Activated CD8-positive, alpha-beta T cell treated with anti-CD3 and anti-CD28 coated beads, Interleukin-2, amount 10 ng/mL, durations not matched to agents 7 days and 5 days (primary cell): ENCODE measurements around the gene PCLO. TPM values are rescaled to one million over a fixed set of nuclear protein-coding genes. Genes with fewer than 3 reads are reported as not detected.
"Not testable (repeated sequence)": the region's sequence is repeated elsewhere in the genome, so short reads cannot be mapped to it uniquely, and the experiment has no call there.

Experiments used
- ATAC-seq: fragments of 150-1000 bp; cut with Tn5 transposase; one replicate; pipeline ENCODE4 v1.10.0; 2021; ENCODE audit warnings: moderate library complexity
- CTCF ChIA-PET: fragments of 350-600 bp; sonication (Branson Sonifier 250); formaldehyde crosslinking; loops from one replicate; lab custom pipeline; 2021; ENCODE audit warnings: antibody characterized with exemption; lab: Charles Lee
- POLR2A ChIA-PET: fragments of 350-600 bp; sonication (Branson Sonifier 250); formaldehyde crosslinking; loops from one replicate; lab custom pipeline; 2021; ENCODE audit warnings: antibody characterized with exemption; lab: Charles Lee
- DNase-seq: peaks from one replicate; pipeline ENCODE4 v3.0.0-alpha.2; 2020
- H3K27ac Mint-ChIP-seq: one replicate; pipeline ENCODE4 v1.8.0; 2021; ENCODE audit warnings: mild to moderate bottlenecking, mixed read lengths
- H3K27me3 Mint-ChIP-seq: one replicate; pipeline ENCODE4 v1.8.0; 2021; ENCODE audit warnings: low read depth, mixed read lengths
- H3K36me3 Mint-ChIP-seq: one replicate; pipeline ENCODE4 v1.8.0; 2021; ENCODE audit warnings: low read depth, mixed read lengths
- H3K4me1 Mint-ChIP-seq: one replicate; pipeline ENCODE4 v1.8.0; 2021; ENCODE audit warnings: low read depth, mixed read lengths
- H3K4me3 Mint-ChIP-seq: one replicate; pipeline ENCODE4 v1.8.0; 2021; ENCODE audit warnings: mild to moderate bottlenecking, mixed read lengths
- H3K9me3 Mint-ChIP-seq: one replicate; pipeline ENCODE4 v1.8.0; 2022; ENCODE audit warnings: mixed read lengths; ENCODE audit not compliant: insufficient read depth
- total RNA-seq, 2 experiments: library from RNA; stranded (reverse); gene quantifications; one replicate each; pipeline ENCODE4 v1.2.3, GENCODE V29; 2021

The PCLO gene
- total RNA-seq, 2 experiments from 2014 or later = not detected

DNA sequence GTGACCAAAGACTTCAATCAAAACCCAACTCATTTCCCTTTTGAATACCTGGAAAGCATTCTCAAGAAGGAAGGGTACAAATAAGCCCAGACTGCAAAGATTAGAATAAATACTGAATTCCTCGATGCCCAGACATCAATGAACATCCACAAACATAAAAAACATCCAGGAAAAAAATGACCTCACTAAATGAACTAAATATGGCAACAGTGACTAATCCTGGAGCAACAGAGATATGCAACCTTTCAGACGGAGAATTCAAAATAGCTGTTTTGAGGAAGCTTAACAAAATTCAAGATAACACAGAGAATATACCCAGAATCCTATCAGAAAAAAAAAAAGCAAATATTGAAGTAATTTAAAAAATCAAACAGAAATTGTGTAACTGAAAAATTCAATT, 43.2 kb downstream of the PCLO start:
- Mint-ChIP-seq H3K4me1 (no peaks in the 10 kb centered on the region), H3K9me3 (peaks cover 14% of the 10 kb centered on the region), H3K27me3 (no peaks in the 10 kb centered on the region), H3K27ac (no peak overlapping the region), H3K36me3 (no peaks in the 10 kb centered on the region), H3K4me3 (no peak overlapping the region)
- ChIA-PET CTCF (no interaction called here), POLR2A (no interaction called here)
- ATAC-seq (no peak), DNase-seq (no peak)

DNA sequence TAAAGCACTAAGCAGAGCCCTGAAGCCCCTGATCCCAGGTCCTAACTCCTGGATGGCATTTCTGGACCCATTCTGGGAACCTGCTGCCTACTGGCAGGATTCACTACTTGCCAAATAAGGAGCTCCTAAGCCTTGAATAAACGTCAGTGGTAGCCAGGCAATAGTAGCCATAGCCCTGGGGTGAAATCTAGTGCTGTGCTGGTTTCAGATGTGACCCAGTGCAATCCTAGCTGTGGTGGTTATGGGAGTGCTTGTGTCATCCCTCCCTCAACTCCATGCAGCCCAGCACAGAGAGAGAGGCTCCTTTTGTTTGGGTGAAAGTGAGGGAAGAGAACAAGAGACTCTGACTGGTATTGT, 43.7 kb downstream of the PCLO start:
- no peak for DNase-seq
- no peak overlapping the region for H3K27ac Mint-ChIP-seq
- H3K27me3 Mint-ChIP-seq = no peaks in the 10 kb centered on the region
- no peaks in the 10 kb centered on the region for H3K4me1 Mint-ChIP-seq
- peaks cover 14% of the 10 kb centered on the region for H3K9me3 Mint-ChIP-seq
- ChIA-PET CTCF (no interaction called here), POLR2A (no interaction called here)
- no peak for ATAC-seq
- H3K4me3 Mint-ChIP-seq = no peak overlapping the region
- no peaks in the 10 kb centered on the region for H3K36me3 Mint-ChIP-seq

DNA sequence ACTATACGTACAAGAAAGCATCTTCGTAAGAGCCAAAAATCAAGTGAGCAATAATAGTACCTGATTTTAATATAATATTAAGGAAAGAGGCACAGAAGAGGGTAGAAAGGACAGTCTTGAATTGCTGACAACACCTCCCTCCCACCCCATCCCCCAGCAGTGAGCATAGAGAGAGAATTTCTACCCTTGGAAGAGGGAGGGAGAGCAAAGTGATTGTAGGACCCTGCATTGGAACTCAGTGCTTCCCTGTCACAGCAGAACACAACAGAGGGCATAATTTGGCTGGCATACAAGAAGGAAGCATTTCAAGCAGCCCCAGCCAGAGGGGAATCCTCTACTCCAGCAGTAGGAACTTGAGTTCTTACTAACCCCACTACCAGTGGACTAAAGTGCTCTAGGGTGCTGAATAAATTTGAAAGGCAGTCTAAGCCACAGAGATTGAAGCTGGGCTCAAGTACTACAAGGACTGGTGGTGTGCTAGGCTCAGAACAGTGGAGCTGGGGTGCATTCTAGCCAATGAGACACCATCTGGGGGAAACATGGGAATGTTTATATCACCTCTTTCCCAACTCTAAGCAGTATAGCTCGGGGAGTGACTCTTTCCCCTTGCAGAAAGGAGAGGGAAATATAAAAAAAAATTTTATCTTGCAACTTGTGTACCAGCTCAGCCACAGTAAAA, 44.2 kb downstream of the PCLO start:
- no peak for ATAC-seq
- CTCF ChIA-PET = no interaction called here
- POLR2A ChIA-PET = no interaction called here
- no peaks in the 10 kb centered on the region for H3K36me3 Mint-ChIP-seq
- no peaks in the 10 kb centered on the region for H3K4me1 Mint-ChIP-seq
- H3K27ac Mint-ChIP-seq = no peak overlapping the region
- no peak overlapping the region for H3K4me3 Mint-ChIP-seq
- DNase-seq = no peak
- peaks cover 14% of the 10 kb centered on the region for H3K9me3 Mint-ChIP-seq
- no peaks in the 10 kb centered on the region for H3K27me3 Mint-ChIP-seq

DNA sequence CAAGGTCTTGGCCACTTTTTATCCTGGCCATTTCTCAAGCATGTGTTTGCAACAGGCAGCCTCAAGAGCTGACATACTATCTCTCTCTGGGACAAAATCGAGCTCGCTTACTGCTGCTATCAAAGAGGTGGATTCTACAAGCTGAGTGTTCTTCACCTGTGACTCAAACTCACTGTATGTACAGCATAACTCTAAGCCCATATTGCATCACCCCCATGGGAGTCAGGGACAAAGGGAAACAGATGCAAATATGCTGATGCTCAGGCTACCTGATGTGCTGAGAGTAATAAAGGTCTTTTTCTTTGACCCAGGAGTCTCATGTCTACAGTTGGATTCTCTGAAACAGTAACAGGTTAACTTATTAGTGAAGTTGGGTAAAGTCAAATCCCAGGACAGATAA, 45.2 kb downstream of the PCLO start:
- ChIA-PET CTCF (no interaction called here), POLR2A (no interaction called here)
- no peaks in the 10 kb centered on the region for H3K4me1 Mint-ChIP-seq

DNA sequence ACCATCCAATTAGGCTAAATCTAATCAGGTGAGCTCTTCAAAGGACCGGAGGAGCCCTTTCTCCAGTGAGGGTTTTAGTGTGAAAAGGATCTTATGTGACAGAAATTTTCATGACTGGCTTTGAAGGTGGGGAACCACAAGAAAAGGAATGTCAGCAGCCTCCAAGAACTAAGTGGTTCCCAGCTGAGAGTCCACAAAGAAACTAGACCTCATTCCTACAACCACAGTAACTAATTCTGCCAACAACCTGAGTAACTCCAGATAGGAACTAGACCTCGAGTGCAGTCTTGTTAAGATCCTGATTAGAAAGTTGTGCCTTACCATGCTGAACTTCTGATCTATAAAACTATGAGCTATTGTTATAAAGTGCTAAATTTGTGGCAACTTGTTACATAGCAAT, 51.3 kb downstream of the PCLO start:
- no peaks in the 10 kb centered on the region for H3K9me3 Mint-ChIP-seq
- POLR2A ChIA-PET = no interaction called here
- no peaks in the 10 kb centered on the region for H3K4me1 Mint-ChIP-seq
- DNase-seq (no peak), ATAC-seq (no peak)
- H3K27ac Mint-ChIP-seq = no peak overlapping the region
- H3K27me3 Mint-ChIP-seq = no peaks in the 10 kb centered on the region
- no peak overlapping the region for H3K4me3 Mint-ChIP-seq
- CTCF ChIA-PET = no interaction called here
- no peaks in the 10 kb centered on the region for H3K36me3 Mint-ChIP-seq

More for the DNA sequence above, 45.2 kb downstream of the PCLO start:
- H3K4me3 Mint-ChIP-seq = no peak overlapping the region
- no peak for ATAC-seq
- no peaks in the 10 kb centered on the region for H3K27me3 Mint-ChIP-seq
- H3K36me3 Mint-ChIP-seq = no peaks in the 10 kb centered on the region
- H3K27ac Mint-ChIP-seq = no peak overlapping the region
- H3K9me3 Mint-ChIP-seq = peaks cover 14% of the 10 kb centered on the region
- DNase-seq = no peak

DNA sequence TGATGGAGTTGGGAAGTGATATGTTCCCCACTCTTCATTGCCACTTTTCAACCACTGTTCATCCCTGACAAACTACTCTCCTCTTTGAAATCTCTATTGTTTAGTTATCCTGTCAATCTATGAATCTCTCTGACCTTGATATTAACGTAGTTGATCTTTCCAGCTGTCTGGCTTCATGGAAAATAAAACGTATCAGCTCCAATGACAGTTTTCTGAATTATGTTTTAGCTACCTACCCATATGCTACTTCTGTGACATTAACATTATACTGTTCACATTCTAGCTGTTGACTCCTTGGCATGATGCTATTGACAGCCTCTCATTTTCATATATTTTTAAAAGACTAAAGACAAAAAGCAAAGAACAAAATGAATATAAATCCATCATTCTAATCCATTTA, 53.3 kb downstream of the PCLO start:
- no peaks in the 10 kb centered on the region for H3K4me1 Mint-ChIP-seq
- ATAC-seq = no peak
- H3K27me3 Mint-ChIP-seq = no peaks in the 10 kb centered on the region
- ChIA-PET POLR2A (no interaction called here), CTCF (no interaction called here)
- no peak overlapping the region for H3K4me3 Mint-ChIP-seq
- no peak overlapping the region for H3K27ac Mint-ChIP-seq
- no peaks in the 10 kb centered on the region for H3K36me3 Mint-ChIP-seq
- DNase-seq = no peak
- no peaks in the 10 kb centered on the region for H3K9me3 Mint-ChIP-seq

DNA sequence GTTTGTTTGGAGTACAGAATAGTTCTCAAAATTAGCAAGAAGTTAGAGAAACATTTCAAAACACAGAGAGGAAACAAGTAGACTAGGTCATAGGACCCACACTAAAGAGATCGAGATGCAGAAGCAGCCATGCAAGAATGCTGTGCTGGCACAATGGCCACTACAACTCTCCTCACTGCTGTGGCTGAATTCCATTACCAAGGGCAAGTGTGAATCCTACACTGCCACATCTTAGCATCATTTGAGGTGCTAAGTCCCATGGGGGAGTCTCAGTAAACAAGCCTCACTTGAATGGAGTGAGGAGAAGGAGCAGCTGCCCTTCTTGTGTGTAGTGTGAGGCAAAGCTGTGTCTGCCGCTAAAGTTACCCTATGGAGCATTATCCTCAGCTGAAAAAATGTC, 56.7 kb downstream of the PCLO start:
- no peaks in the 10 kb centered on the region for H3K27me3 Mint-ChIP-seq
- H3K36me3 Mint-ChIP-seq = no peaks in the 10 kb centered on the region
- CTCF ChIA-PET = no interaction called here
- DNase-seq (no peak), ATAC-seq (no peak)
- H3K4me1 Mint-ChIP-seq = no peaks in the 10 kb centered on the region
- H3K4me3 Mint-ChIP-seq = no peak overlapping the region
- no peak overlapping the region for H3K27ac Mint-ChIP-seq
- H3K9me3 Mint-ChIP-seq = no peaks in the 10 kb centered on the region
- POLR2A ChIA-PET = no interaction called here

DNA sequence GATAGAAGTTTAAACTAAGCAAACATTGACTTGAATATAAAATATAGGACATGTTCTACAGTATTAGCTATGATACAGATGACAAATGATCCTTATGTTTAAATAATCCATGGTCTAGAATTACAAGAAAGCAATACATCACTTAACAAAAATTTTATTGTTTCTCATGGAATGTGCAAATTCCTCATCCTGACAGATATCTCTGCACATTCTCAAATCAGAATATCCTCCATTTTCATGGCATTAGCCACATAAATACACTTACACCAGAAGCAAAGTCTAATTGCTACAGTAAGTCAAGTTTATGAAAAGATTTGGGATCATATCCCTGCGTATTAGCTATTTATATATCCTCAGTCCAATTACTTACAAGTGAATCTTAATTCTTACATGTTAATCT, 57.6 kb downstream of the PCLO start:
- no peak for ATAC-seq
- Mint-ChIP-seq H3K36me3 (no peaks in the 10 kb centered on the region), H3K9me3 (no peaks in the 10 kb centered on the region), H3K4me3 (no peak overlapping the region), H3K4me1 (no peaks in the 10 kb centered on the region), H3K27me3 (no peaks in the 10 kb centered on the region), H3K27ac (no peak overlapping the region)
- ChIA-PET POLR2A (no interaction called here), CTCF (no interaction called here)
- DNase-seq = no peak

DNA sequence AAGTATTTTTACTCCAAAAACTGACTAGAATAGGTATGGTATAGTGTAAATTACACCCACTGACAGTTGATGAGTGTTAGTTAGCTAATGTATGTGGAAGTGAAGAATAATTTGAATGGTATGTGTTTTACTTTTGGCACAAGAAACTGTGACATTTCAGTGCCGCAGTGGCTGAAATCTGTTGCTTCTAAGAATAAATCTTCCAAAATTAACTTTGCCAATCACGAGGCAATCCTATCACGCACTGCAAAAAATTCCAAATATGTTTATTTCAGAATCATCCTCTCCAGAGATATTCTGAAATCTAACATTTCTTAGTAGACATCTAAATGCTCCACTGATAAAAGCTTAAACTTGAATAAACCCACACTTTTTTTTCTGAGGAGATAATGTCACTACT, 61.2 kb downstream of the PCLO start:
- no peak for DNase-seq
- ChIA-PET CTCF (no interaction called here), POLR2A (no interaction called here)
- Mint-ChIP-seq H3K4me1 (no peaks in the 10 kb centered on the region), H3K27me3 (no peaks in the 10 kb centered on the region), H3K9me3 (no peaks in the 10 kb centered on the region), H3K4me3 (no peak overlapping the region), H3K27ac (no peak overlapping the region), H3K36me3 (no peaks in the 10 kb centered on the region)
- ATAC-seq = no peak

DNA sequence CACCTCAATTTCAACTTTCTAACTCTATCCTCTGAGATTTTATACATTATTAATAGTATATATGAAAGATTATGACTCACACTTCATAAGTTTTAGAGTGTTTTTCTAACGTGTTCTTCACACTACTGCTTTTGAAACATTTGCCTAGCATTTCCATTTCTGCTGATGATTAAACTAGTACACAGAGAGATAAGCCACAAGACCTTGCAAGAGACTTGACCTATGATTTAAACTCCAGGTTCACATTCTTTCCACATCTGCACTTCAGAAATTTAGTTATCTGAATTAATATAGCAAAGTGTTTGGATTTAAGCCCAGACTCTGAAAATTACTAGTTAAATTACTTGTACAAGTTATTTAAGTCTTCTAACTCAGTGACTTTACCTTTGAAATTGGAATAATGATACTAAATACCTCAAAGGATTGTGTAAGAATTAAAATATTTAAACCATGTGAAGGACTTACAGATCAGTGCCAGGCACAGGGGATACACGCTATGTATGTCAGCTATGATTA, 66.6 kb downstream of the PCLO start:
- Mint-ChIP-seq H3K9me3 (no peaks in the 10 kb centered on the region), H3K4me3 (no peak overlapping the region), H3K27me3 (no peaks in the 10 kb centered on the region), H3K36me3 (no peaks in the 10 kb centered on the region), H3K27ac (no peak overlapping the region), H3K4me1 (no peaks in the 10 kb centered on the region)
- POLR2A ChIA-PET = no interaction called here
- ATAC-seq = no peak
- CTCF ChIA-PET = no interaction called here
- no peak for DNase-seq

DNA sequence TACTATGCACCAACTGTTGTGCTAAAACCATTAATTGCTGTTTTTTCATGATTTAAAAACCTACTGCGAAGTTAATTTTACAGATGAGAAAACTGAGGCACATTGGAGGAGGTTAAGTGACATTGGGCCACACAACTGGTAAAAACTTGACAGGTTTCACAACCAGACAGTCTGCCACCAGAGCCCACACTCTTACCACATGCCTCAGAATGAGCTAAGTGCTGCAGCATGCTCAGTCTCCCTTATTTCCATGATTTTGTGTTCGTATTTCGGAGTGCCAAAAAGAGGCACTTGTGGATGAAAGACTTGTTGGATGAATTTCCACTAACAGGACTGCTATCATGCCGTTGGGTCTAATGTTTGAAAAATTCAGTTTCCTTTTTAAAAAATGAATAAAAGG, 77.4 kb downstream of the PCLO start:
- no peaks in the 10 kb centered on the region for H3K4me1 Mint-ChIP-seq
- ChIA-PET CTCF (no interaction called here), POLR2A (no interaction called here)
- H3K27ac Mint-ChIP-seq = no peak overlapping the region
- no peak for DNase-seq
- no peaks in the 10 kb centered on the region for H3K27me3 Mint-ChIP-seq
- no peak for ATAC-seq
- no peak overlapping the region for H3K4me3 Mint-ChIP-seq
- no peaks in the 10 kb centered on the region for H3K9me3 Mint-ChIP-seq
- H3K36me3 Mint-ChIP-seq = no peaks in the 10 kb centered on the region

DNA sequence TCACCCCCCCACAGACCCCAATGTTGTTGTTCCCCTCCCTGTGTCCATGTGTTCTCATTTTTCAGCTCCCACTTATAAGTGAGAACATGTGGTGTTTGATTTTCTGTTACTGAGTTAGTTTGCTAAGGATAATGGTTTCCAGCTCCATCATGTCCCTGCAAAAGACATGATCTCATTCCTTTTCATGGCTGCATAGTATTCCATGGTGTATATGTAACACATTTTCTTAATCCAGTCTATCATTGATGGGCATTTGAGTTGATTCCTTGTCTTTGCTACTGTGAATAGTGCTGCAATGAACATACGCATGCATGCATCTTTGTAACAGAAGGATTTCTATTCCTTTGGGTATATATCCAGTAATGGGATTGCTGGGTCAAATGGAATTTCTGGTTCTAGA, 82.8 kb downstream of the PCLO start:
- H3K27ac Mint-ChIP-seq, H3K27me3 Mint-ChIP-seq, POLR2A ChIA-PET, H3K4me1 Mint-ChIP-seq, H3K36me3 Mint-ChIP-seq, H3K9me3 Mint-ChIP-seq, CTCF ChIA-PET, ATAC-seq, DNase-seq, H3K4me3 Mint-ChIP-seq: not testable (repeated sequence)

DNA sequence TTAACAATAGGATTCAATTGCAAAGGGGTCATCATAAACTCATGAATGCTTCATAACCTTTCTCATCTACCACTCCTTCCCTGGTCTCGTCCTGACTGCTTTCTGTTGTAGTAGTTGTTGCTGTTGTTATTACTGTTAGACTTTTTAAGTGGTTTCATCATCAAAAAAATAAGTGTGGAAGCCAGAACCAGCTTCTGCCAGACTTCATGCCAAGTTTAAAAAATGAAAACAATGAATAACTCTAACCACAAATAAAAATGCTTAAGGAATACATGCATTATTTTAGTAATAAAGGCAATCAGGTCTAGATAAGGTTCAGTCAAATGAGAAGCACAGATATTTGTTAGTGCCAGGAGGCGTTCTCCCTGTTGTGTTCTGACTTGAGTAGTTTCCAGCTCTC, 85.4 kb downstream of the PCLO start:
- no peaks in the 10 kb centered on the region for H3K9me3 Mint-ChIP-seq
- H3K4me3 Mint-ChIP-seq = no peak overlapping the region
- H3K27me3 Mint-ChIP-seq = no peaks in the 10 kb centered on the region
- ChIA-PET POLR2A (no interaction called here), CTCF (no interaction called here)
- DNase-seq = no peak
- no peaks in the 10 kb centered on the region for H3K4me1 Mint-ChIP-seq
- no peaks in the 10 kb centered on the region for H3K36me3 Mint-ChIP-seq
- no peak overlapping the region for H3K27ac Mint-ChIP-seq
- no peak for ATAC-seq
